K562 (cell line): Measurements from ENCODE around the gene AP1G1. TPM values are rescaled to one million over a fixed set of nuclear protein-coding genes. Genes with fewer than 3 reads are reported as not detected.

ENCODE experiments used
- ATAC-seq: fragments of 200-7000 bp; cut with Tn5 transposase; 3 replicates; pipeline ENCODE4 v1.9.1; 2020; ENCODE audit warnings: moderate library complexity
- BruUV-seq: library from RNA; stranded (reverse); fragments of 400-500 nt; replicated peaks from 2 replicates; lab custom pipeline; 2021; lab: Mats Ljungman, UMichigan
- CTCF ChIA-PET: fragments of 300-600 bp; formaldehyde crosslinking; extraction: SDS; loops from one replicate; lab custom pipeline; 2021; ENCODE audit warnings: low intra/inter-chr PET ratio; lab: Yijun Ruan, JAX
- POLR2A ChIA-PET: fragments of 300-600, 350-650 bp; sonication (Branson Sonifier 250); formaldehyde crosslinking; extraction: SDS; loops from one replicate; lab custom pipeline; 2021; ENCODE audit warnings: antibody characterized with exemption, inconsistent platforms; lab: Yijun Ruan, JAX
- DNase-seq, 4 experiments: peaks; one replicate each; pipeline versions ENCODE4 v3.0.0 to v3.0.0-alpha.2; 2011 to 2018; ENCODE audit warnings: low spot score in 3 of 4, mixed read lengths in 3 of 4; ENCODE audit errors: extremely low read depth in 1 of 4
- FAIRE-seq: peaks from 2 replicates; lab custom pipeline; 2011; peaks lifted over from hg19 to GRCh38; lab: Jason Lieb, UNC
- H2AFZ ChIP-seq: 2 replicates; pipeline ENCODE4 v1.6.0; 2011; ENCODE audit warnings: low read depth, low read length, control low read depth, inconsistent platforms
- H3K27ac ChIP-seq: fragments of 200-600 bp; 3 replicates; pipeline ENCODE4 v1.8.0; 2011; ENCODE audit warnings: low read depth, mild to moderate bottlenecking, control low read depth, inconsistent platforms, low read length, moderate library complexity, mixed read lengths; ENCODE audit errors: extremely low read depth
- H3K27me3 ChIP-seq, 2 experiments: fragments of 300-600 bp in 1 of 2; 2 replicates in 1 of 2; 3 replicates in 1 of 2; pipeline versions ENCODE4 v1.6.0 to v1.8.0; 2011; ENCODE audit warnings: inconsistent platforms in 2 of 2, low read length in 2 of 2, mild to moderate bottlenecking in 1 of 2, mixed read lengths in 1 of 2, moderate library complexity in 1 of 2; ENCODE audit not compliant: control insufficient read depth in 2 of 2, insufficient read depth in 2 of 2
- H3K36me3 ChIP-seq: fragments of 300-600 bp; 3 replicates; pipeline ENCODE4 v1.8.0; 2011; ENCODE audit warnings: mild to moderate bottlenecking, low read length, inconsistent platforms; ENCODE audit not compliant: control insufficient read depth, insufficient read depth
- H3K4me1 ChIP-seq, 2 experiments: fragments of 200-600 bp in 1 of 2; replicated peaks in 1 of 2; 2 replicates in 1 of 2; 3 replicates in 1 of 2; pipeline versions ENCODE4 v1.5.1 to v1.8.0; 2011; ENCODE audit warnings: inconsistent platforms in 2 of 2, low read length in 2 of 2, mild to moderate bottlenecking in 1 of 2, mixed read lengths in 1 of 2, moderate library complexity in 1 of 2; ENCODE audit not compliant: control insufficient read depth in 2 of 2, insufficient read depth in 2 of 2
- H3K4me2 ChIP-seq: 2 replicates; pipeline ENCODE4 v1.6.1; 2011; ENCODE audit warnings: low read length, control low read depth, inconsistent platforms, mixed read lengths; ENCODE audit not compliant: insufficient read depth
- H3K4me3 ChIP-seq: fragments of 200-600 bp; sonication (generic), shearing (Covaris generic); 2 replicates; pipeline ENCODE4 v1.5.1; 2016; ENCODE audit warnings: control low read depth, inconsistent platforms
- H3K79me2 ChIP-seq: fragments of 200-600 bp; 3 replicates; pipeline ENCODE4 v1.8.0; 2011; ENCODE audit warnings: low read length, inconsistent platforms; ENCODE audit not compliant: control insufficient read depth, insufficient read depth
- H3K9ac ChIP-seq, 2 experiments: 2 replicates each; pipeline versions ENCODE4 v1.6.0 to v1.6.1; 2011; ENCODE audit warnings: low read depth in 2 of 2, low read length in 2 of 2, control low read depth in 1 of 2, inconsistent platforms in 1 of 2, mild to moderate bottlenecking in 1 of 2, mixed read lengths in 1 of 2; ENCODE audit not compliant: insufficient read depth in 1 of 2
- H3K9me1 ChIP-seq: one replicate; pipeline ENCODE4 v1.6.0; 2011; ENCODE audit warnings: inconsistent platforms, mild to moderate bottlenecking, low read length, moderate library complexity; ENCODE audit not compliant: control insufficient read depth, insufficient read depth
- H3K9me3 ChIP-seq: replicated peaks from 2 replicates; pipeline ENCODE4 v1.5.1; 2011; ENCODE audit warnings: low read depth, low read length, inconsistent platforms; ENCODE audit not compliant: control insufficient read depth, insufficient read depth
- H4K20me1 ChIP-seq: replicated peaks from 2 replicates; pipeline ENCODE4 v1.6.1; 2011; ENCODE audit warnings: low read length, inconsistent platforms, mixed read lengths; ENCODE audit not compliant: control insufficient read depth, insufficient read depth
- FOSL1 ChIP-seq: fragments of 200-800 bp; sonication (Bioruptor generic); conservative IDR thresholded peaks from 2 replicates; pipeline ENCODE4 v1.6.1; 2016; ENCODE audit warnings: missing genetic modification characterization, missing compliant biosample characterization
- ILF3 ChIP-seq: fragments of 450-650 bp; IDR thresholded peaks from 2 replicates; pipeline ENCODE4 v1.6.1; 2018; ENCODE audit warnings: antibody characterized with exemption, mild to moderate bottlenecking, moderate library complexity, borderline replicate concordance
- NFATC3 ChIP-seq: fragments of 450-650 bp; IDR thresholded peaks from 2 replicates; pipeline ENCODE4 v1.6.1; 2017; ENCODE audit warnings: mild to moderate bottlenecking
- POLR2AphosphoS5 ChIP-seq: IDR thresholded peaks from 2 replicates; pipeline ENCODE4 v1.6.1; 2011; ENCODE audit warnings: mild to moderate bottlenecking, low read depth, low read length, moderate library complexity; ENCODE audit not compliant: control insufficient read depth, insufficient read depth
- PTRF ChIP-seq: fragments of 450-650 bp; IDR thresholded peaks from 2 replicates; pipeline ENCODE4 v1.6.1; 2016; ENCODE audit warnings: mild to moderate bottlenecking, missing genetic modification characterization, missing compliant biosample characterization
- RBM14 ChIP-seq: fragments of 200-400 bp; formaldehyde crosslinking; IDR thresholded peaks from 2 replicates; pipeline ENCODE4 v1.6.1; 2018; ENCODE audit warnings: low read depth, mild to moderate bottlenecking, low read length, moderate library complexity, borderline replicate concordance; ENCODE audit not compliant: insufficient read depth
- SMARCE1 ChIP-seq: fragments of 450-650 bp; IDR thresholded peaks from 2 replicates; pipeline ENCODE4 v1.7.1; 2016; ENCODE audit warnings: mild to moderate bottlenecking
- THRAP3 ChIP-seq: fragments of 450-650 bp; IDR thresholded peaks from 2 replicates; pipeline ENCODE4 v1.6.1; 2016; ENCODE audit warnings: mild to moderate bottlenecking, inconsistent platforms, borderline replicate concordance
- ZNF24 ChIP-seq: fragments of 450-650 bp; IDR thresholded peaks from 2 replicates; pipeline ENCODE4 v1.6.1; 2016
- ZNF407 ChIP-seq: fragments of 450-650 bp; IDR thresholded peaks from 2 replicates; pipeline ENCODE4 v1.6.1; 2016; ENCODE audit warnings: low read depth
- ZNF436 ChIP-seq: fragments of 250-450, 450-650 bp; sonication (Bioruptor Pico); formaldehyde crosslinking; IDR thresholded peaks from 2 replicates; pipeline ENCODE4 v1.7.0; 2020; ENCODE audit warnings: mild to moderate bottlenecking
- ZNF445 ChIP-seq: fragments of 250-450 bp; sonication (Bioruptor Pico); IDR thresholded peaks from 2 replicates; pipeline ENCODE4 v1.4.0; 2020; ENCODE audit warnings: low read depth, mild to moderate bottlenecking, moderate library complexity
- WGBS: fragments of 100-300 bp; shearing (Covaris generic); methylation state at CpG from one replicate; pipeline ENCODE4 v1.1.6; 2016; ENCODE audit warnings: low coverage, mixed read lengths; ENCODE audit not compliant: insufficient coverage; ENCODE audit errors: missing lambda C conversion rate; 5-methylcytosine and 5-hydroxymethylcytosine counted together
- in situ Hi-C: fragments of 300-500 bp; cut with MboI; formaldehyde crosslinking; loops from 4 replicates; pipeline ENCODE4 v1.15.0; 2018; ENCODE audit warnings: inconsistent platforms, mixed read lengths
- intact Hi-C: fragments of 100-400 bp; cut with micrococcal nuclease; formaldehyde crosslinking; loops from 2 replicates; pipeline ENCODE4 v1.14.2; 2022
- polyA plus RNA-seq, 8 experiments: library from polyadenylated mRNA; depleted of rRNA in 4 of 8; stranded (reverse) in 5 of 8; unstranded in 3 of 8; fragments of >200 nt; fragmentation: Nextera tagmentation in 2 of 8; fragmentation: Illumina TruSeq in 1 of 8; extraction: Ambion mirVana in 2 of 8; extraction: Trizol in 1 of 8; gene quantifications; 2 replicates each; pipeline versions ENCODE4 v1.2.1 to v1.2.3, GENCODE V29; 2011 to 2014; ENCODE audit warnings: inconsistent platforms in 1 of 8, missing spikeins in 1 of 8
- total RNA-seq, 7 experiments: library from RNA; depleted of rRNA in 6 of 7; stranded (reverse); fragments of >200 nt in 6 of 7; fragmentation: Illumina TruSeq in 2 of 7; extraction: Trizol in 2 of 7; gene quantifications; 2 replicates each; pipeline versions ENCODE4 v1.2.1 to v1.2.3, GENCODE V29; 2011 to 2021; ENCODE audit warnings: low replicate concordance in 1 of 7

AP1G1 gene
- total and polyA plus RNA-seq, 9 of the 15 experiments (the other 6 are each of a cell fraction or from before 2014, with no cell fraction given), result 7.0 to 59.2 (median 42.0) TPM

- in situ Hi-C loops, result no loop called here
- Histone ChIP-seq H3K4me3 (no peak overlapping the region), H3K9ac (no peak overlapping the region), H3K27me3 (no peaks in the 10 kb centered on the region), H3K27ac (peak overlapping the region; percentile 67; the same call in 2 of the 3 replicates), H3K9me3 (peaks cover 11% of the 10 kb centered on the region), H3K4me2 (0 out of 2 replicates have a peak overlapping the region, but pooled peaks have one; percentile 27), H3K9me1 (no peaks in the 10 kb centered on the region), H3K4me1 (no peaks in the 10 kb centered on the region; a peak in 2 of 5 replicates), H3K79me2 (no peaks in the 10 kb centered on the region; the same call in 2 of the 3 replicates), H4K20me1 (no peaks in the 10 kb centered on the region), H2AFZ (peak overlapping the region; percentile 79), H3K36me3 (no peaks in the 10 kb centered on the region; the same call in 2 of the 3 replicates)
- ChIA-PET POLR2A (no interaction called here), CTCF (no interaction called here)
- peak in 2 of 4 experiments; percentile 52 to 58 for DNase-seq
- ATAC-seq, result peak; percentile 63
- FAIRE-seq, result no peak
- intact Hi-C loops, result loop anchor here (2.0 to 5.0 kb wide), 2 partner anchors 18 to 181 kb away; partner anchors contain the start of genes AP1G1 and DHODH
- BruUV-seq, result no TSS peak
- WGBS, result 7% methylated on average over 5 of the region's 5 CpGs
- no peak for TF ChIP-seq FOSL1
- TF ChIP-seq ZNF407, result no peak
- TF ChIP-seq POLR2AphosphoS5, result no peak
- TF ChIP-seq PTRF (tag), result no peak
- no peak for TF ChIP-seq RBM14
- no peak for TF ChIP-seq ILF3
- peak; percentile 47; the same call in 1 of the 2 replicates for TF ChIP-seq SMARCE1
- no peak for TF ChIP-seq ZNF445 (CRISPR knock-in tag)
- TF ChIP-seq THRAP3, result no peak
- TF ChIP-seq ZNF436 (CRISPR knock-in tag), result no peak
- TF ChIP-seq NFATC3, result no peak
- no peak for TF ChIP-seq ZNF24
Observed at GRCh38 chr16:71826533-71827017, 17.9 kb upstream of the AP1G1 start.
